Hepatocyte (in vitro differentiated cells): ENCODE measurements around the gene RCAN2.

Experiments used
- CTCF ChIP-seq: fragments of 200-600 bp; sonication (generic); IDR thresholded peaks from 2 replicates; pipeline ENCODE4 v1.5.1; 2016; ENCODE audit warnings: antibody characterized with exemption, mild to moderate bottlenecking; ENCODE audit not compliant: poor library complexity
- EZH2 ChIP-seq: fragments of 200-600 bp; sonication (generic); IDR thresholded peaks from 2 replicates; pipeline ENCODE4 v1.6.1; 2016; ENCODE audit warnings: antibody characterized with exemption, mild to moderate bottlenecking, borderline replicate concordance
- EZH2phosphoT487 ChIP-seq: fragments of 200-600 bp; sonication (generic); IDR thresholded peaks from one replicate; pipeline ENCODE4 v1.6.1; 2018; ENCODE audit warnings: antibody characterized with exemption, mild to moderate bottlenecking, low read depth, moderate library complexity; ENCODE audit not compliant: unreplicated experiment, severe bottlenecking

GRCh38 chr6:46270336-46270735 is 220.9 kb downstream of the RCAN2 start:
- TF ChIP-seq CTCF (no peak), EZH2 (no peak), EZH2phosphoT487 (no peak)
